GM19240 (cell line): ENCODE measurements around the gene BABAM2.
A peak's percentile ranks its signal among the peaks of the same experiment; 100 is the strongest.
"Not testable (repeated sequence)": the region's sequence is repeated elsewhere in the genome, so short reads cannot be mapped to it uniquely, and the experiment has no call there.

Experiments
- DNase-seq: peaks from one replicate; pipeline ENCODE4 v3.0.0; 2011; ENCODE audit warnings: low spot score; ENCODE audit not compliant: insufficient read length

The BABAM2 gene

GRCh38 chr2:28234807-28235206 is 344.3 kb downstream of the BABAM2 start:
- DNase-seq: no peak

- DNase-seq: no peak
Observed at GRCh38 chr2:28239207-28239606, 348.7 kb downstream of the BABAM2 start.

GRCh38 chr2:28240937-28241336 is 350.4 kb downstream of the BABAM2 start:
- no peak for DNase-seq

GRCh38 chr2:28247290-28247689 is 356.8 kb downstream of the BABAM2 start:
- DNase-seq: no peak

- DNase-seq: no peak
Observed at GRCh38 chr2:28247734-28248133, 357.2 kb downstream of the BABAM2 start.

- no peak for DNase-seq
Observed at GRCh38 chr2:28248511-28248910, 358.0 kb downstream of the BABAM2 start.

GRCh38 chr2:28250006-28250405 is 359.5 kb downstream of the BABAM2 start:
- DNase-seq: no peak

GRCh38 chr2:28251337-28251736 is 360.8 kb downstream of the BABAM2 start:
- DNase-seq: no peak

- DNase-seq: peak; percentile 26
Observed at GRCh38 chr2:28252311-28252710, 361.8 kb downstream of the BABAM2 start.

GRCh38 chr2:28253543-28253942 is 363.0 kb downstream of the BABAM2 start:
- DNase-seq: no peak

- not testable (repeated sequence) for DNase-seq
Observed at GRCh38 chr2:28255231-28255630, 364.7 kb downstream of the BABAM2 start.

- DNase-seq: no peak
Observed at GRCh38 chr2:28257182-28257581, 366.7 kb downstream of the BABAM2 start.

- not testable (repeated sequence) for DNase-seq
Observed at GRCh38 chr2:28259226-28259625, 368.7 kb downstream of the BABAM2 start.

GRCh38 chr2:28263690-28264089 is 373.2 kb downstream of the BABAM2 start:
- DNase-seq: no peak

GRCh38 chr2:28267282-28267681 is 376.8 kb downstream of the BABAM2 start:
- no peak for DNase-seq

- DNase-seq: no peak
Observed at GRCh38 chr2:28268386-28268785, 377.9 kb downstream of the BABAM2 start.

- DNase-seq: no peak
Observed at GRCh38 chr2:28269019-28269784, 378.7 kb downstream of the BABAM2 start.

GRCh38 chr2:28270456-28271152 is 380.1 kb downstream of the BABAM2 start:
- no peak for DNase-seq

GRCh38 chr2:28271231-28271918 is 380.8 kb downstream of the BABAM2 start:
- no peak for DNase-seq

- DNase-seq: no peak
Observed at GRCh38 chr2:28271919-28272250, 381.4 kb downstream of the BABAM2 start.

- no peak for DNase-seq
Observed at GRCh38 chr2:28273751-28274150, 383.2 kb downstream of the BABAM2 start.

- DNase-seq: no peak
Observed at GRCh38 chr2:28274911-28275685, 384.6 kb downstream of the BABAM2 start.
